ENCODE results near the gene HOXB3.

DNA sequence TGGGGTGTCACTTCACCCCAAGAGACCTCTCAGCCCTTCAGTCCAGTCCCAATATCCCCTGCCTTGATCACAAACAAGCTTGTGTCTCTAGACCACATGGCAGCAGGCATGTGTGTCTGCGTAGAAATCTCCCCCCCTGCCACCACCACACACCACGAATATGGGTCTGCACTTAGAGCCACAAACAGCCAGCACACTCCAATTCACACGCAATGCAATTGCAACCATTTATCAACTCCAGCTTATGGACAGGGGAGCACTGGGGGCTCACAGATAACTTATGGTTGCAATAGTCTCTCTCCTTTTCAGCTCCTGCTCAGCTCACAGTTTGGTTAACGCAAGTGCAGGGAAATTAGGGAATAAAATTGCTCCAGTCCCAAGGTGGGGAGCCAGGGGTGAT, 33.5 kb upstream of the HOXB3 start:
- TF ChIP-seq EZH2 (conservative IDR thresholded peaks at IDR 0.05; ENCODE audit: low read depth, low read length) = no peak
- TF ChIP-seq, protein P1, sequence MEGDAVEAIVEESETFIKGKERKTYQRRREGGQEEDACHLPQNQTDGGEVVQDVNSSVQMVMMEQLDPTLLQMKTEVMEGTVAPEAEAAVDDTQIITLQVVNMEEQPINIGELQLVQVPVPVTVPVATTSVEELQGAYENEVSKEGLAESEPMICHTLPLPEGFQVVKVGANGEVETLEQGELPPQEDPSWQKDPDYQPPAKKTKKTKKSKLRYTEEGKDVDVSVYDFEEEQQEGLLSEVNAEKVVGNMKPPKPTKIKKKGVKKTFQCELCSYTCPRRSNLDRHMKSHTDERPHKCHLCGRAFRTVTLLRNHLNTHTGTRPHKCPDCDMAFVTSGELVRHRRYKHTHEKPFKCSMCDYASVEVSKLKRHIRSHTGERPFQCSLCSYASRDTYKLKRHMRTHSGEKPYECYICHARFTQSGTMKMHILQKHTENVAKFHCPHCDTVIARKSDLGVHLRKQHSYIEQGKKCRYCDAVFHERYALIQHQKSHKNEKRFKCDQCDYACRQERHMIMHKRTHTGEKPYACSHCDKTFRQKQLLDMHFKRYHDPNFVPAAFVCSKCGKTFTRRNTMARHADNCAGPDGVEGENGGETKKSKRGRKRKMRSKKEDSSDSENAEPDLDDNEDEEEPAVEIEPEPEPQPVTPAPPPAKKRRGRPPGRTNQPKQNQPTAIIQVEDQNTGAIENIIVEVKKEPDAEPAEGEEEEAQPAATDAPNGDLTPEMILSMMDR (CRISPR knock-in tag; IDR thresholded peaks at IDR 0.05) = no peak
- TF ChIP-seq, protein P2, sequence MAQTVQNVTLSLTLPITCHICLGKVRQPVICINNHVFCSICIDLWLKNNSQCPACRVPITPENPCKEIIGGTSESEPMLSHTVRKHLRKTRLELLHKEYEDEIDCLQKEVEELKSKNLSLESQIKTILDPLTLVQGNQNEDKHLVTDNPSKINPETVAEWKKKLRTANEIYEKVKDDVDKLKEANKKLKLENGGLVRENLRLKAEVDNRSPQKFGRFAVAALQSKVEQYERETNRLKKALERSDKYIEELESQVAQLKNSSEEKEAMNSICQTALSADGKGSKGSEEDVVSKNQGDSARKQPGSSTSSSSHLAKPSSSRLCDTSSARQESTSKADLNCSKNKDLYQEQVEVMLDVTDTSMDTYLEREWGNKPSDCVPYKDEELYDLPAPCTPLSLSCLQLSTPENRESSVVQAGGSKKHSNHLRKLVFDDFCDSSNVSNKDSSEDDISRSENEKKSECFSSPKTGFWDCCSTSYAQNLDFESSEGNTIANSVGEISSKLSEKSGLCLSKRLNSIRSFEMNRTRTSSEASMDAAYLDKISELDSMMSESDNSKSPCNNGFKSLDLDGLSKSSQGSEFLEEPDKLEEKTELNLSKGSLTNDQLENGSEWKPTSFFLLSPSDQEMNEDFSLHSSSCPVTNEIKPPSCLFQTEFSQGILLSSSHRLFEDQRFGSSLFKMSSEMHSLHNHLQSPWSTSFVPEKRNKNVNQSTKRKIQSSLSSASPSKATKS (CRISPR knock-in tag; IDR thresholded peaks at IDR 0.05) = no peak
- TF ChIP-seq, protein P3, sequence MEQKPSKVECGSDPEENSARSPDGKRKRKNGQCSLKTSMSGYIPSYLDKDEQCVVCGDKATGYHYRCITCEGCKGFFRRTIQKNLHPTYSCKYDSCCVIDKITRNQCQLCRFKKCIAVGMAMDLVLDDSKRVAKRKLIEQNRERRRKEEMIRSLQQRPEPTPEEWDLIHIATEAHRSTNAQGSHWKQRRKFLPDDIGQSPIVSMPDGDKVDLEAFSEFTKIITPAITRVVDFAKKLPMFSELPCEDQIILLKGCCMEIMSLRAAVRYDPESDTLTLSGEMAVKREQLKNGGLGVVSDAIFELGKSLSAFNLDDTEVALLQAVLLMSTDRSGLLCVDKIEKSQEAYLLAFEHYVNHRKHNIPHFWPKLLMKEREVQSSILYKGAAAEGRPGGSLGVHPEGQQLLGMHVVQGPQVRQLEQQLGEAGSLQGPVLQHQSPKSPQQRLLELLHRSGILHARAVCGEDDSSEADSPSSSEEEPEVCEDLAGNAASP (CRISPR knock-in tag; IDR thresholded peaks at IDR 0.05; ENCODE audit: borderline replicate concordance) = no peak
- TF ChIP-seq, protein P4, sequence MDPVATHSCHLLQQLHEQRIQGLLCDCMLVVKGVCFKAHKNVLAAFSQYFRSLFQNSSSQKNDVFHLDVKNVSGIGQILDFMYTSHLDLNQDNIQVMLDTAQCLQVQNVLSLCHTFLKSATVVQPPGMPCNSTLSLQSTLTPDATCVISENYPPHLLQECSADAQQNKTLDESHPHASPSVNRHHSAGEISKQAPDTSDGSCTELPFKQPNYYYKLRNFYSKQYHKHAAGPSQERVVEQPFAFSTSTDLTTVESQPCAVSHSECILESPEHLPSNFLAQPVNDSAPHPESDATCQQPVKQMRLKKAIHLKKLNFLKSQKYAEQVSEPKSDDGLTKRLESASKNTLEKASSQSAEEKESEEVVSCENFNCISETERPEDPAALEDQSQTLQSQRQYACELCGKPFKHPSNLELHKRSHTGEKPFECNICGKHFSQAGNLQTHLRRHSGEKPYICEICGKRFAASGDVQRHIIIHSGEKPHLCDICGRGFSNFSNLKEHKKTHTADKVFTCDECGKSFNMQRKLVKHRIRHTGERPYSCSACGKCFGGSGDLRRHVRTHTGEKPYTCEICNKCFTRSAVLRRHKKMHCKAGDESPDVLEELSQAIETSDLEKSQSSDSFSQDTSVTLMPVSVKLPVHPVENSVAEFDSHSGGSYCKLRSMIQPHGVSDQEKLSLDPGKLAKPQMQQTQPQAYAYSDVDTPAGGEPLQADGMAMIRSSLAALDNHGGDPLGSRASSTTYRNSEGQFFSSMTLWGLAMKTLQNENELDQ (CRISPR knock-in tag; IDR thresholded peaks at IDR 0.05; ENCODE audit: borderline replicate concordance) = no peak
- no peak for TF ChIP-seq KAT7 (CRISPR knock-in tag; IDR thresholded peaks at IDR 0.05; ENCODE audit: borderline replicate concordance)
